HUES6 (cell line): ENCODE measurements around the gene TJP3.

Experiments used
- H3K27ac ChIP-seq: 2 replicates; pipeline ENCODE4 v1.7.0; 2013; ENCODE audit warnings: low read depth, mild to moderate bottlenecking, low read length, inconsistent platforms
- H3K27me3 ChIP-seq: 2 replicates; pipeline ENCODE4 v1.6.1; 2013; ENCODE audit warnings: low read length; ENCODE audit not compliant: control insufficient read depth, insufficient read depth
- H3K36me3 ChIP-seq: 2 replicates; pipeline ENCODE4 v1.6.1; 2013; ENCODE audit warnings: low read length; ENCODE audit not compliant: control insufficient read depth, insufficient read depth
- H3K4me1 ChIP-seq: 2 replicates; pipeline ENCODE4 v1.6.1; 2013; ENCODE audit warnings: low read length; ENCODE audit not compliant: control insufficient read depth, insufficient read depth
- H3K4me3 ChIP-seq: 2 replicates; pipeline ENCODE4 v1.5.1; 2013; ENCODE audit warnings: low read depth, low read length
- H3K9ac ChIP-seq: one replicate; pipeline ENCODE4 v1.6.1; 2013; ENCODE audit warnings: mild to moderate bottlenecking, low read length
- H3K9me3 ChIP-seq: 2 replicates; pipeline ENCODE4 v1.6.1; 2013; ENCODE audit warnings: low read depth, low read length; ENCODE audit not compliant: control insufficient read depth, insufficient read depth

The TJP3 gene

GRCh38 chr19:3672993-3673392 lies 35.2 kb upstream of the TJP3 start:
- H3K9me3 ChIP-seq = no peaks in the 10 kb centered on the region
- no peak overlapping the region for H3K27ac ChIP-seq
- peaks cover 38% of the 10 kb centered on the region for H3K4me1 ChIP-seq
- no peaks in the 10 kb centered on the region for H3K36me3 ChIP-seq
- no peak overlapping the region for H3K4me3 ChIP-seq
- no peak overlapping the region for H3K9ac ChIP-seq
- H3K27me3 ChIP-seq = no peaks in the 10 kb centered on the region

- no peak overlapping the region for H3K9ac ChIP-seq
- H3K36me3 ChIP-seq = no peaks in the 10 kb centered on the region
- H3K27me3 ChIP-seq = no peaks in the 10 kb centered on the region
- H3K4me1 ChIP-seq = peaks cover 34% of the 10 kb centered on the region
- H3K4me3 ChIP-seq = no peak overlapping the region
- H3K9me3 ChIP-seq = no peaks in the 10 kb centered on the region
- no peak overlapping the region for H3K27ac ChIP-seq
Observed at GRCh38 chr19:3673506-3674439, 34.4 kb upstream of the TJP3 start.

- H3K9me3 ChIP-seq = no peaks in the 10 kb centered on the region
- H3K4me3 ChIP-seq = no peak overlapping the region
- H3K4me1 ChIP-seq = peaks cover 27% of the 10 kb centered on the region
- H3K9ac ChIP-seq = no peak overlapping the region
- no peak overlapping the region for H3K27ac ChIP-seq
- no peaks in the 10 kb centered on the region for H3K27me3 ChIP-seq
- no peaks in the 10 kb centered on the region for H3K36me3 ChIP-seq
Observed at GRCh38 chr19:3674784-3675543, 33.2 kb upstream of the TJP3 start.

- H3K4me1 ChIP-seq = peaks cover 22% of the 10 kb centered on the region
- H3K27ac ChIP-seq = no peak overlapping the region
- no peaks in the 10 kb centered on the region for H3K27me3 ChIP-seq
- no peaks in the 10 kb centered on the region for H3K9me3 ChIP-seq
- no peak overlapping the region for H3K9ac ChIP-seq
- no peak overlapping the region for H3K4me3 ChIP-seq
- no peaks in the 10 kb centered on the region for H3K36me3 ChIP-seq
Observed at GRCh38 chr19:3678188-3678587, 30.0 kb upstream of the TJP3 start.

- H3K4me3 ChIP-seq = no peak overlapping the region
- peaks cover 2% of the 10 kb centered on the region for H3K9me3 ChIP-seq
- no peak overlapping the region for H3K9ac ChIP-seq
- no peaks in the 10 kb centered on the region for H3K27me3 ChIP-seq
- peaks cover under 1% of the 10 kb centered on the region for H3K36me3 ChIP-seq
- H3K27ac ChIP-seq = no peak overlapping the region
- peaks cover 29% of the 10 kb centered on the region for H3K4me1 ChIP-seq
Observed at GRCh38 chr19:3679138-3679537, 29.0 kb upstream of the TJP3 start.

- Histone ChIP-seq H3K9ac (no peak overlapping the region), H3K4me1 (peaks cover 30% of the 10 kb centered on the region), H3K36me3 (peaks cover 5% of the 10 kb centered on the region), H3K4me3 (no peak overlapping the region), H3K27ac (no peak overlapping the region), H3K9me3 (peaks cover 7% of the 10 kb centered on the region), H3K27me3 (no peaks in the 10 kb centered on the region)
Observed at GRCh38 chr19:3679581-3679980, 28.6 kb upstream of the TJP3 start.

- H3K36me3 ChIP-seq = peaks cover 6% of the 10 kb centered on the region
- H3K27me3 ChIP-seq = no peaks in the 10 kb centered on the region
- H3K4me3 ChIP-seq = no peak overlapping the region
- no peak overlapping the region for H3K9ac ChIP-seq
- peaks cover 17% of the 10 kb centered on the region for H3K9me3 ChIP-seq
- H3K27ac ChIP-seq = no peak overlapping the region
- peaks cover 30% of the 10 kb centered on the region for H3K4me1 ChIP-seq
Observed at GRCh38 chr19:3680939-3681338, 27.2 kb upstream of the TJP3 start.

GRCh38 chr19:3682286-3682685 lies 25.9 kb upstream of the TJP3 start:
- Histone ChIP-seq H3K9me3 (peaks cover 18% of the 10 kb centered on the region), H3K9ac (no peak overlapping the region), H3K4me1 (peaks cover 33% of the 10 kb centered on the region), H3K27me3 (no peaks in the 10 kb centered on the region), H3K4me3 (no peak overlapping the region), H3K27ac (no peak overlapping the region), H3K36me3 (peaks cover 6% of the 10 kb centered on the region)

- H3K4me1 ChIP-seq = peaks cover 37% of the 10 kb centered on the region
- H3K27ac ChIP-seq = peak overlapping the region; percentile 18; the same call in 1 of the 2 replicates
- H3K4me3 ChIP-seq = no peak overlapping the region
- H3K36me3 ChIP-seq = peaks cover 6% of the 10 kb centered on the region
- peak overlapping the region; percentile 56 for H3K9ac ChIP-seq
- H3K27me3 ChIP-seq = no peaks in the 10 kb centered on the region
- peaks cover 18% of the 10 kb centered on the region for H3K9me3 ChIP-seq
Observed at GRCh38 chr19:3682741-3683404, 25.3 kb upstream of the TJP3 start.

GRCh38 chr19:3683405-3684053 lies 24.7 kb upstream of the TJP3 start:
- H3K27ac ChIP-seq = peak overlapping the region; percentile 18; the same call in 1 of the 2 replicates
- peaks cover 6% of the 10 kb centered on the region for H3K36me3 ChIP-seq

More at GRCh38 chr19:3683405-3684053, 24.7 kb upstream of the TJP3 start:
- Histone ChIP-seq H3K9me3 (peaks cover 18% of the 10 kb centered on the region), H3K4me3 (no peak overlapping the region), H3K4me1 (peaks cover 44% of the 10 kb centered on the region), H3K9ac (peak overlapping the region; percentile 61), H3K27me3 (no peaks in the 10 kb centered on the region)
